DND-41 (cell line): ENCODE measurements around the gene LRRIQ1.
A peak's percentile ranks its signal among the peaks of the same experiment; 100 is the strongest.

Experiments used
- ATAC-seq: fragments of 200-7000 bp; cut with Tn5 transposase; 3 replicates; pipeline ENCODE4 v1.9.1; 2021; ENCODE audit warnings: low read depth; ENCODE audit not compliant: insufficient read depth
- DNase-seq: peaks from one replicate; pipeline ENCODE4 v3.0.0-alpha.2; 2020
- H2AFZ ChIP-seq: 2 replicates; pipeline ENCODE4 v1.6.0; 2012; ENCODE audit warnings: low read depth, low read length
- H3K27ac ChIP-seq: 2 replicates; pipeline ENCODE4 v1.5.1; 2012; ENCODE audit warnings: low read length, inconsistent platforms
- H3K27me3 ChIP-seq: fragments of 200-600 bp; sonication (generic); 2 replicates; pipeline ENCODE4 v1.6.0; 2012; ENCODE audit warnings: low read length, mild to moderate bottlenecking, inconsistent platforms; ENCODE audit not compliant: insufficient read depth, poor library complexity
- H3K36me3 ChIP-seq: 2 replicates; pipeline ENCODE4 v1.5.1; 2012; ENCODE audit warnings: low read length, inconsistent platforms; ENCODE audit not compliant: insufficient read depth
- H3K4me1 ChIP-seq: 2 replicates; pipeline ENCODE4 v1.5.1; 2012; ENCODE audit warnings: mild to moderate bottlenecking, low read length; ENCODE audit not compliant: insufficient read depth
- H3K4me2 ChIP-seq: 2 replicates; pipeline ENCODE4 v1.6.0; 2012; ENCODE audit warnings: mild to moderate bottlenecking, moderate library complexity, low read length, inconsistent platforms; ENCODE audit not compliant: insufficient read depth
- H3K4me3 ChIP-seq, 2 experiments: fragments of 200-600 bp in 1 of 2; shearing (Covaris generic) in 1 of 2; 2 replicates each; pipeline ENCODE4 v1.5.1; 2012 to 2016; ENCODE audit warnings: inconsistent platforms in 2 of 2, low read length in 2 of 2, mild to moderate bottlenecking in 2 of 2, low read depth in 1 of 2, moderate library complexity in 1 of 2
- H3K79me2 ChIP-seq: 2 replicates; pipeline ENCODE4 v1.6.0; 2012; ENCODE audit warnings: low read length, inconsistent platforms; ENCODE audit not compliant: insufficient read depth
- H3K9ac ChIP-seq: 2 replicates; pipeline ENCODE4 v1.6.0; 2012; ENCODE audit warnings: low read depth, mild to moderate bottlenecking, inconsistent platforms, low read length, moderate library complexity
- H3K9me3 ChIP-seq: 2 replicates; pipeline ENCODE4 v1.5.1; 2012; ENCODE audit warnings: low read length, moderate library complexity, mild to moderate bottlenecking, inconsistent platforms; ENCODE audit not compliant: insufficient read depth, severe bottlenecking
- H4K20me1 ChIP-seq: 2 replicates; pipeline ENCODE4 v1.6.0; 2012; ENCODE audit warnings: low read length; ENCODE audit not compliant: insufficient read depth
- EZH2 ChIP-seq: IDR thresholded peaks from 3 replicates; pipeline ENCODE4 v1.6.1; 2012; ENCODE audit warnings: borderline replicate concordance, low read depth, mild to moderate bottlenecking, moderate library complexity, low read length, inconsistent platforms; ENCODE audit not compliant: severe bottlenecking
- TF ChIP-seq, protein P1 (sequence below): IDR thresholded peaks from 2 replicates; pipeline ENCODE4 v1.5.1; 2012; ENCODE audit warnings: borderline replicate concordance, low read length, moderate library complexity, mild to moderate bottlenecking; ENCODE audit not compliant: poor library complexity, severe bottlenecking; ENCODE audit errors: extremely low read depth

The LRRIQ1 gene

GRCh38 chr12:85018098-85018497 is 18.1 kb upstream of the LRRIQ1 start:
- H3K9me3 ChIP-seq = no peaks in the 10 kb centered on the region
- H3K27ac ChIP-seq = no peak overlapping the region
- no peak for TF ChIP-seq EZH2
- TF ChIP-seq, protein P1, sequence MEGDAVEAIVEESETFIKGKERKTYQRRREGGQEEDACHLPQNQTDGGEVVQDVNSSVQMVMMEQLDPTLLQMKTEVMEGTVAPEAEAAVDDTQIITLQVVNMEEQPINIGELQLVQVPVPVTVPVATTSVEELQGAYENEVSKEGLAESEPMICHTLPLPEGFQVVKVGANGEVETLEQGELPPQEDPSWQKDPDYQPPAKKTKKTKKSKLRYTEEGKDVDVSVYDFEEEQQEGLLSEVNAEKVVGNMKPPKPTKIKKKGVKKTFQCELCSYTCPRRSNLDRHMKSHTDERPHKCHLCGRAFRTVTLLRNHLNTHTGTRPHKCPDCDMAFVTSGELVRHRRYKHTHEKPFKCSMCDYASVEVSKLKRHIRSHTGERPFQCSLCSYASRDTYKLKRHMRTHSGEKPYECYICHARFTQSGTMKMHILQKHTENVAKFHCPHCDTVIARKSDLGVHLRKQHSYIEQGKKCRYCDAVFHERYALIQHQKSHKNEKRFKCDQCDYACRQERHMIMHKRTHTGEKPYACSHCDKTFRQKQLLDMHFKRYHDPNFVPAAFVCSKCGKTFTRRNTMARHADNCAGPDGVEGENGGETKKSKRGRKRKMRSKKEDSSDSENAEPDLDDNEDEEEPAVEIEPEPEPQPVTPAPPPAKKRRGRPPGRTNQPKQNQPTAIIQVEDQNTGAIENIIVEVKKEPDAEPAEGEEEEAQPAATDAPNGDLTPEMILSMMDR = no peak
- H3K27me3 ChIP-seq = no peaks in the 10 kb centered on the region
- H4K20me1 ChIP-seq = no peaks in the 10 kb centered on the region
- DNase-seq = no peak
- H3K4me1 ChIP-seq = no peaks in the 10 kb centered on the region
- H3K9ac ChIP-seq = no peak overlapping the region
- no peak for ATAC-seq
- no peaks in the 10 kb centered on the region for H3K79me2 ChIP-seq
- no peaks in the 10 kb centered on the region for H3K36me3 ChIP-seq
- no peak overlapping the region for H2AFZ ChIP-seq
- no peak overlapping the region for H3K4me3 ChIP-seq
- no peak overlapping the region for H3K4me2 ChIP-seq

- no peaks in the 10 kb centered on the region for H3K9me3 ChIP-seq
- no peak overlapping the region for H3K9ac ChIP-seq
- H3K27ac ChIP-seq = no peak overlapping the region
- ATAC-seq = no peak
- no peak overlapping the region for H3K4me2 ChIP-seq
- TF ChIP-seq EZH2 = no peak
- TF ChIP-seq, protein P1 = peak; percentile 58
- H4K20me1 ChIP-seq = no peaks in the 10 kb centered on the region
- no peaks in the 10 kb centered on the region for H3K4me1 ChIP-seq
- no peak for DNase-seq
- H3K79me2 ChIP-seq = no peaks in the 10 kb centered on the region
- H3K27me3 ChIP-seq = no peaks in the 10 kb centered on the region
- H2AFZ ChIP-seq = no peak overlapping the region
- H3K36me3 ChIP-seq = no peaks in the 10 kb centered on the region
- no peak overlapping the region for H3K4me3 ChIP-seq
Observed at GRCh38 chr12:85029456-85029855, 6.7 kb upstream of the LRRIQ1 start.

- TF ChIP-seq EZH2 = no peak
- TF ChIP-seq, protein P1 = no peak
- no peak overlapping the region for H3K4me2 ChIP-seq
- H3K27me3 ChIP-seq = no peaks in the 10 kb centered on the region
- H3K4me3 ChIP-seq = no peak overlapping the region
- H3K4me1 ChIP-seq = no peaks in the 10 kb centered on the region
- no peaks in the 10 kb centered on the region for H3K36me3 ChIP-seq
- no peaks in the 10 kb centered on the region for H4K20me1 ChIP-seq
- no peak overlapping the region for H2AFZ ChIP-seq
- H3K9ac ChIP-seq = no peak overlapping the region
- H3K79me2 ChIP-seq = no peaks in the 10 kb centered on the region
- H3K9me3 ChIP-seq = no peaks in the 10 kb centered on the region
- DNase-seq (no peak), ATAC-seq (no peak)
- H3K27ac ChIP-seq = no peak overlapping the region
Observed at GRCh38 chr12:85036733-85037132, 582 bp downstream of the LRRIQ1 start.

GRCh38 chr12:85041395-85041794 is 5.2 kb downstream of the LRRIQ1 start:
- no peak overlapping the region for H3K4me2 ChIP-seq
- no peaks in the 10 kb centered on the region for H3K36me3 ChIP-seq
- H3K27me3 ChIP-seq = no peaks in the 10 kb centered on the region
- H4K20me1 ChIP-seq = no peaks in the 10 kb centered on the region
- no peak for ATAC-seq
- TF ChIP-seq, protein P1 = no peak
- no peak for TF ChIP-seq EZH2
- H3K79me2 ChIP-seq = no peaks in the 10 kb centered on the region
- no peak overlapping the region for H2AFZ ChIP-seq
- no peak overlapping the region for H3K9ac ChIP-seq
- H3K4me3 ChIP-seq = no peak overlapping the region
- DNase-seq = no peak
- no peak overlapping the region for H3K27ac ChIP-seq
- no peaks in the 10 kb centered on the region for H3K9me3 ChIP-seq
- no peaks in the 10 kb centered on the region for H3K4me1 ChIP-seq
